ENCODE data around the gene ITGA3.
A peak's percentile ranks its signal among the peaks of the same experiment; 100 is the strongest.

Gene ITGA3

DNA sequence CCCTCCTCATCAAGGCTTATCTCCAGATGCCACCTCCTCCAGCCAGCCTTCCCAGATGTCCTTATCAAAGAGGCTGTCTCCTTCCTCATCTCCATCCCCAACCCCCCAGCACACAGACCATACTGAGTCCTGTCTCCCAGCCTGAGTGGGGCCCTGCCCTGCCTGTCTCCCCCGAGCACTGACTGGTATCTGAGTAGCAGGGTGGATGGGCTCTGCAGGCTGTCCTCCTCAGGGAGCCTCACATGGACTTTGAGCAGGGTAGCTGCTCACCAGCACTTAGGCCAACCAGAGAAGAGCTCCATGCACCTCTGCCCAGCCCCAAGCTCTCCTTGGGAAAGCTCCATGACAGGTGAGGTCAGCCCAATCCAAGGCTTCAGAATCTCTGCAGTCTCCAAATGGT lies 20.0 kb upstream of the ITGA3 start:
- TF ChIP-seq, protein P1, sequence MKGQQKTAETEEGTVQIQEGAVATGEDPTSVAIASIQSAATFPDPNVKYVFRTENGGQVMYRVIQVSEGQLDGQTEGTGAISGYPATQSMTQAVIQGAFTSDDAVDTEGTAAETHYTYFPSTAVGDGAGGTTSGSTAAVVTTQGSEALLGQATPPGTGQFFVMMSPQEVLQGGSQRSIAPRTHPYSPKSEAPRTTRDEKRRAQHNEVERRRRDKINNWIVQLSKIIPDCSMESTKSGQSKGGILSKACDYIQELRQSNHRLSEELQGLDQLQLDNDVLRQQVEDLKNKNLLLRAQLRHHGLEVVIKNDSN (IDR thresholded peaks at IDR 0.05), result no peak
- no peak for TF ChIP-seq CREB1 (IDR thresholded peaks at IDR 0.05; ENCODE audit: low read depth)
- no peak for TF ChIP-seq TAF1 (IDR thresholded peaks at IDR 0.05; ENCODE audit: low read depth)
- no peak for TF ChIP-seq EP300 (IDR thresholded peaks at IDR 0.05; ENCODE audit: borderline replicate concordance)
- TF ChIP-seq, protein P2, sequence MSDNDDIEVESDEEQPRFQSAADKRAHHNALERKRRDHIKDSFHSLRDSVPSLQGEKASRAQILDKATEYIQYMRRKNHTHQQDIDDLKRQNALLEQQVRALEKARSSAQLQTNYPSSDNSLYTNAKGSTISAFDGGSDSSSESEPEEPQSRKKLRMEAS (IDR thresholded peaks at IDR 0.05), result 0 out of 2 replicates have a peak, but pooled peaks have one; percentile 3
- TF ChIP-seq TCF12 (IDR thresholded peaks at IDR 0.05; ENCODE audit: low read depth), result no peak
- TF ChIP-seq TEAD4 (IDR thresholded peaks at IDR 0.05), result no peak
- TF ChIP-seq CEBPB (IDR thresholded peaks at IDR 0.05), result no peak

DNA sequence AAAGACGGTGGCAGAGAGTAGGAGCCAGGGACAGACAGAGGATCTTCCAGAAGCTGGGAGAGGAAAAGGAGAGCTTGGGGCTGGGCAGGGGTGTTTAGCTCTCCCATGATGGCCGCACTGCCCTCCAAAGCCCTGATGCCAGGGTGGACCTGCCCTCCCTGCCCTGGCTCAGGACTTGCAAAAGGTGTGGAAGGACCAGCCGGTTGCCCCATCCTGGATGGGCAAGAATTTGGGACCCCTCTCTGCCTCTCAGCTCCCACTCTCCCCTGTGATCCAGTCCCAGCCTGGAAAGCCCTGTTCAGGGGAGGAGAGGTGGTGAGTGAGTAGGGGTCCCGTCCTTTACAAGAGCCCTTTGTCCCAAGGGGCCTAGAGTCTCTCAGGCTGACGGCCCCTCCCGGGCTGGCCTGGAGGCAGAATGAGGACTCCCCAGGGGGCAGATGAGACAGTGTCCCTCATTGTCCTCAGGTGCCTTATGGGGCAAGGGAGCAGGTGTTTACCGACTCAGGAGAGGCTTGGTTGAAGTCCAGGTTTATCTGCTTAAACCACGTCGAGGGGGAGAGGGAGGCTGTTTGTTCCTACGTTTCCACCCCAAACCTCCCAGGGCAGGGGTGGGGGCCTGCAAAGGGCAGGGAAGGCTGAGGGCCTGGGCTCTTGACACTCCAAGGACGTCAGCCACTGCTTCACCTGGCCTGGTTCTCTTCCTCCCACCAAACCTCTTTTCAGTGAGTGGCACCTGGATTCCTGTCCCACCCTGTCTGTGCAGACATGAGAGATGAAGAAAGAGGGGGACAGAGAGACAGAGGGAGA lies 19.3 kb upstream of the ITGA3 start:
- TF ChIP-seq EP300 (IDR thresholded peaks at IDR 0.05; ENCODE audit: borderline replicate concordance) (no peak), YY1 (IDR thresholded peaks at IDR 0.05; ENCODE audit: low read depth) (no peak), TEAD4 (IDR thresholded peaks at IDR 0.05) (no peak), EGR1 (IDR thresholded peaks at IDR 0.05) (no peak), TAF1 (IDR thresholded peaks at IDR 0.05; ENCODE audit: low read depth) (no peak), FOXM1 (IDR thresholded peaks at IDR 0.05; ENCODE audit: borderline replicate concordance, low read depth) (no peak)
- TF ChIP-seq, protein P2 (IDR thresholded peaks at IDR 0.05), result no peak
- TF ChIP-seq, protein P3, sequence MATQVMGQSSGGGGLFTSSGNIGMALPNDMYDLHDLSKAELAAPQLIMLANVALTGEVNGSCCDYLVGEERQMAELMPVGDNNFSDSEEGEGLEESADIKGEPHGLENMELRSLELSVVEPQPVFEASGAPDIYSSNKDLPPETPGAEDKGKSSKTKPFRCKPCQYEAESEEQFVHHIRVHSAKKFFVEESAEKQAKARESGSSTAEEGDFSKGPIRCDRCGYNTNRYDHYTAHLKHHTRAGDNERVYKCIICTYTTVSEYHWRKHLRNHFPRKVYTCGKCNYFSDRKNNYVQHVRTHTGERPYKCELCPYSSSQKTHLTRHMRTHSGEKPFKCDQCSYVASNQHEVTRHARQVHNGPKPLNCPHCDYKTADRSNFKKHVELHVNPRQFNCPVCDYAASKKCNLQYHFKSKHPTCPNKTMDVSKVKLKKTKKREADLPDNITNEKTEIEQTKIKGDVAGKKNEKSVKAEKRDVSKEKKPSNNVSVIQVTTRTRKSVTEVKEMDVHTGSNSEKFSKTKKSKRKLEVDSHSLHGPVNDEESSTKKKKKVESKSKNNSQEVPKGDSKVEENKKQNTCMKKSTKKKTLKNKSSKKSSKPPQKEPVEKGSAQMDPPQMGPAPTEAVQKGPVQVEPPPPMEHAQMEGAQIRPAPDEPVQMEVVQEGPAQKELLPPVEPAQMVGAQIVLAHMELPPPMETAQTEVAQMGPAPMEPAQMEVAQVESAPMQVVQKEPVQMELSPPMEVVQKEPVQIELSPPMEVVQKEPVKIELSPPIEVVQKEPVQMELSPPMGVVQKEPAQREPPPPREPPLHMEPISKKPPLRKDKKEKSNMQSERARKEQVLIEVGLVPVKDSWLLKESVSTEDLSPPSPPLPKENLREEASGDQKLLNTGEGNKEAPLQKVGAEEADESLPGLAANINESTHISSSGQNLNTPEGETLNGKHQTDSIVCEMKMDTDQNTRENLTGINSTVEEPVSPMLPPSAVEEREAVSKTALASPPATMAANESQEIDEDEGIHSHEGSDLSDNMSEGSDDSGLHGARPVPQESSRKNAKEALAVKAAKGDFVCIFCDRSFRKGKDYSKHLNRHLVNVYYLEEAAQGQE (IDR thresholded peaks at IDR 0.05; ENCODE audit: low read depth), result no peak

DNA sequence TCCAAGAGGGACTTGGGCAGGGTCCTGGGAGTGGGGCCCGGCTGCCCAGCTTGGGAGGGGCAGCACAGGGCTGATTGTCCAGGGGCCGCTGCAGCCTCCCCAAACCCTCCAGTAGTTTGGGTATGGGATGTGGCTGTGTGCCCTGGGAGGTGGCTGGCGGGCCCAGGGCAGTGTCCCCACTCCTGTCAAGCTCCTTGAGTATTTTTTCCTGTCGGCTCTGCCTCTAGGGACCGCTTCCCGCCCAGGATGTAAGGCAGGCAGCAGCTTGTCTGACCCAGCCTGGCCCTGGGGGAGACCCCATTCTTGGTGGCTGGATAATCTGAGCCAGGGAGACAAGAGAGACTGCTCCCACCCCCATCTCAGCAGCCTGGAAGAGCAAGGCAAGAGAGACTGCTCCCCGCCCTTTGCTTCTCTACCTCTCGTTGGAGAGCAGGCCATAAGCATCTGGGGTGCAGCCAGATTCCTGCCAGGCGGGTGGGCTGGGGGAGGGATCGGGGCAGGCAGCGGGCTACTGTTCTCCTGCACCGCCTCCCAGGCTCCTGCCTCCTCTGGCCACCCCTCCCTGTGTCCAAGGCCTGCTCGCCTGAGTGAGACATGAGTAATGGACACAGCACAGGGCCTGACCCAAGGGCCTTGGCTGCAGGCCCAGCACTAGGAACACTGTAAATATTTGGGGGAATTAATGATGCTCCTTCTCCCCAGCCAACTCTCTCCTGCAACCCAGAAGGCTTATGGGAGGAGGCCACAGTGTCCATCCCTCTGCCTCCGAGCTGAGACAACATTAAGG lies 18.4 kb upstream of the ITGA3 start:
- TF ChIP-seq CREB1 (IDR thresholded peaks at IDR 0.05; ENCODE audit: low read depth) (no peak), RAD21 (IDR thresholded peaks at IDR 0.05; ENCODE audit: low read depth) (peak; percentile 20; the same call in 1 of the 2 replicates), EP300 (IDR thresholded peaks at IDR 0.05; ENCODE audit: borderline replicate concordance) (peak; percentile 67), FOXM1 (IDR thresholded peaks at IDR 0.05; ENCODE audit: borderline replicate concordance, low read depth) (peak; percentile 44; the same call in 1 of the 2 replicates), EGR1 (IDR thresholded peaks at IDR 0.05) (no peak), NFIC (IDR thresholded peaks at IDR 0.05) (peak; percentile 91), ZBTB7A (IDR thresholded peaks at IDR 0.05; ENCODE audit: low read depth) (peak; percentile 42), TCF12 (IDR thresholded peaks at IDR 0.05; ENCODE audit: low read depth) (peak; percentile 80)
- TF ChIP-seq, protein P2 (IDR thresholded peaks at IDR 0.05), result peak; percentile 40; the same call in 1 of the 2 replicates

DNA sequence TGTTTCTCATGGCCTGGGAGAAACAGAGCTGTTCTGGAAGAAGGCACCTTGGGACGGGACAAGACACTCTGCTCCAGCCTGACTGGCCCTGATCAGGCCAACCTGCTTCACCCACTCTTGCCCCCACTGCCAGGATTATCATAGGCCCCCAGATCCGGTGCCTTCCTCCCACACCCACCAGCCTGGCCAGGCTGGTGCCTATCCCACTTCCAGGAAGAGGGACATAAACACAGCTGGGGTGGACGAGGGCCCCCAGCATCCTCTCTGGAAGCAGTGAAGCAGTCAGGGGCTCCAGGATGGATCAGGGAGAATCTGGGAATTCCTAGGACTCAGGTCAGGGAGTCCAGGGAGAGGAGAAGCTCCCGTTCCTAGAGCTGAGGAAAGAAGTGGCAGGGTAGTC lies 16.9 kb upstream of the ITGA3 start:
- no peak for TF ChIP-seq YY1 (IDR thresholded peaks at IDR 0.05; ENCODE audit: low read depth)

DNA sequence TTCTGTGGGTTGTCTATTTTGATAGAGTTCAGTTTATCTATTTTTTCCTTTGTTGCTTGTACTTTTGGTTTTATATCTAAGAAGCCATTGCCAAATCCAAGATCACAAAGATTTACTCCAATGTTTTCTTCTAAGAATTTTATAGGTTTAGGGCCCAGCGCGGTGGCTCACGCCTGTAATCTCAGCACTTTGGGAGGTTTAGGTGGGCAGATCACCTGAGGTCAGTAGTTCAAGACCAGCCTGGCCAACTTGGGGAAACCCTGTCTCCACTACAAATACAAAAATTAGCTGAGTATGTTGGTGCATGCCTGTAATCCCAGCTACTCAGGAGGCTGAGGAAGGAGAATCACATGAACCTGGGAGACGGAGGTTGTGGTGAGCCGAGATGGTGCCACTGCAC lies 13.7 kb upstream of the ITGA3 start:
- TF ChIP-seq RAD21 (IDR thresholded peaks at IDR 0.05; ENCODE audit: low read depth) (no peak), ZBTB7A (IDR thresholded peaks at IDR 0.05; ENCODE audit: low read depth) (no peak), EGR1 (IDR thresholded peaks at IDR 0.05) (no peak)

DNA sequence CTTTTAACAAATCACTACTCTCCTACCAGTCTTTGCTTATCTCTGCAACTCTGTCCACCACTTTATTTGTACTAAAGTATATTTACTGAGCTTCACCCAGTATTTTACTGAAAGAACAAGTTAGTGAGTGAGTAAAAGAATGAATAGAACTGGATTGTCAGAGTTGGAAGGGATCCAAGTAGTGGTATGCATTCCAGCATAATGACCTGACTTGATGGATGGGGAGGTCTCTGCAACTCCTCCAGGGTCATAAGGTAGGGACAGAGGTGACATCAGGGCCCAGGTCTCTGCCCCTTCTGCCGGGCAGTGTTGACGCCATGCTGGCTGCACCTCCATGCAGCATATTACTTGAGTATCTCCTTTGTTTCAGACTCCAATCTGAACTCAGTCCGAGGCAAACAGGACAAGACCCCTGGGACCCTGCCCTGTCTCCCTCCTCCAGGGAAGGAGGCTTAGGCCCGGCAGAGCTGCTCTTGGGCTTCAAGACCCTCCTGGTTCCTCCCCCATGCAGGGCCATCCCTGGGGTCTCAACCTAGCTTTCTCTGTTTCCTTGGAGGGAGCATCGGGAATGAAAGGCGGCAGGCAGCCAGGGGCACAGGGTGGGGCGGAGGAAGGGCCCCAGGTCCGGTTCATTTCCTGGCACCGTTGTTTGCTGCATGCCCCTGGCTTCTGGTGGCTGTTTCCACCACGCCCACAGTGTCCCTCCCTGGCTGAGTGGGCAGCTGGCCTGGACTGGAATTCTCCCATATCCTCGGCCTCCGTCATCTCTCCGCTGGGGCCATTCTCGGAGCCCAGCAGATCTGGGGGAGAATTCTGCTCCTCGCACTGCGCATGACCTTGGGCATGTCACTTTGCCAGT lies 12.4 kb upstream of the ITGA3 start:
- TF ChIP-seq FOXM1 (IDR thresholded peaks at IDR 0.05; ENCODE audit: borderline replicate concordance, low read depth) (no peak), RAD21 (IDR thresholded peaks at IDR 0.05; ENCODE audit: low read depth) (peak; percentile 8; the same call in 1 of the 2 replicates), CREB1 (IDR thresholded peaks at IDR 0.05; ENCODE audit: low read depth) (no peak), TAF1 (IDR thresholded peaks at IDR 0.05; ENCODE audit: low read depth) (no peak), EP300 (IDR thresholded peaks at IDR 0.05; ENCODE audit: borderline replicate concordance) (peak; percentile 65), ZBTB7A (IDR thresholded peaks at IDR 0.05; ENCODE audit: low read depth) (peak; percentile 73), YY1 (IDR thresholded peaks at IDR 0.05; ENCODE audit: low read depth) (0 out of 2 replicates have a peak, but pooled peaks have one; percentile 6), EGR1 (IDR thresholded peaks at IDR 0.05) (0 out of 2 replicates have a peak, but pooled peaks have one; percentile 35), NFIC (IDR thresholded peaks at IDR 0.05) (peak; percentile 83), TEAD4 (IDR thresholded peaks at IDR 0.05) (peak; percentile 83), TCF12 (IDR thresholded peaks at IDR 0.05; ENCODE audit: low read depth) (peak; percentile 49), CEBPB (IDR thresholded peaks at IDR 0.05) (no peak)
- TF ChIP-seq, protein P3 (IDR thresholded peaks at IDR 0.05; ENCODE audit: low read depth), result no peak
- TF ChIP-seq, protein P2 (IDR thresholded peaks at IDR 0.05), result no peak; the same call in 1 of the 2 replicates
- TF ChIP-seq, protein P1 (IDR thresholded peaks at IDR 0.05), result 0 out of 2 replicates have a peak, but pooled peaks have one; percentile 21
